GM19328 (cell line): ENCODE data around the gene PANK1.

Source experiments
- ATAC-seq: cut with Tn5 transposase; IDR thresholded peaks from one replicate; pipeline ENCODE4 v1.9.1; 2021; ENCODE audit warnings: mild to moderate bottlenecking, moderate library complexity; ENCODE audit not compliant: unreplicated experiment

PANK1 gene

GRCh38 chr10:89644967-89645741, at the start of gene PANK1:
Gene PANK1 (minus strand): TSS chr10:89645242. CDS start chr10:89644891, 351 bp downstream.
- ATAC-seq = peak; percentile 36

- ATAC-seq = no peak
These were observed 48.1 kb upstream of the PANK1 start for GRCh38 chr10:89693176-89693575.

GRCh38 chr10:89692416-89692815, 47.4 kb upstream of the PANK1 start:
- ATAC-seq = no peak

GRCh38 chr10:89690027-89690426, 45.0 kb upstream of the PANK1 start:
- no peak for ATAC-seq

- ATAC-seq = no peak
These were observed 40.9 kb upstream of the PANK1 start for GRCh38 chr10:89685936-89686335.

- ATAC-seq = no peak
These were observed 39.6 kb upstream of the PANK1 start for GRCh38 chr10:89684604-89685003.

GRCh38 chr10:89683883-89684282, 38.8 kb upstream of the PANK1 start:
- no peak for ATAC-seq

GRCh38 chr10:89679986-89680385, 34.9 kb upstream of the PANK1 start:
- ATAC-seq = no peak

- ATAC-seq = no peak
These were observed 32.3 kb upstream of the PANK1 start for GRCh38 chr10:89677341-89677740.

GRCh38 chr10:89670926-89671325, 25.9 kb upstream of the PANK1 start:
- ATAC-seq = no peak

- no peak for ATAC-seq
These were observed 24.9 kb upstream of the PANK1 start for GRCh38 chr10:89669985-89670384.

GRCh38 chr10:89668386-89669071, 23.5 kb upstream of the PANK1 start:
- ATAC-seq = no peak

- ATAC-seq = no peak
These were observed 21.1 kb upstream of the PANK1 start for GRCh38 chr10:89666138-89666537.

- no peak for ATAC-seq
These were observed 20.3 kb upstream of the PANK1 start for GRCh38 chr10:89665302-89665701.

GRCh38 chr10:89664203-89664602, 19.2 kb upstream of the PANK1 start:
- no peak for ATAC-seq

GRCh38 chr10:89663144-89663543, 18.1 kb upstream of the PANK1 start:
- no peak for ATAC-seq

GRCh38 chr10:89662596-89662995, 17.6 kb upstream of the PANK1 start:
- ATAC-seq = no peak

GRCh38 chr10:89659143-89660131, 14.4 kb upstream of the PANK1 start:
- no peak for ATAC-seq

GRCh38 chr10:89657302-89657701, 12.3 kb upstream of the PANK1 start:
- no peak for ATAC-seq

GRCh38 chr10:89655722-89656121, 10.7 kb upstream of the PANK1 start:
- no peak for ATAC-seq

- peak; percentile 55 for ATAC-seq
These were observed 8.4 kb upstream of the PANK1 start for GRCh38 chr10:89653410-89653869.
